Tibial nerve (tissue), 4 donors: Measurements from ENCODE around the gene LSM11. TPM values are rescaled to one million over a fixed set of nuclear protein-coding genes. Genes with fewer than 3 reads are reported as not detected.

ENCODE experiments used
- DNase-seq, 2 donors: peaks; one replicate each; pipeline ENCODE4 v3.0.0-alpha.2; 2019; ENCODE audit warnings: low spot score in 2 of 2
- H3K27ac ChIP-seq, 4 donors: fragments of 200-600 bp; sonication (generic) in 3 of 4; one replicate each; pipeline ENCODE4 v1.5.1; 2017 to 2019; ENCODE audit warnings: mild to moderate bottlenecking in 1 of 4
- H3K27me3 ChIP-seq, 2 donors: fragments of 200-600 bp; sonication (generic) in 1 of 2; one replicate each; pipeline versions ENCODE4 v1.5.1 to v1.6.0; 2017 to 2019
- H3K36me3 ChIP-seq, 3 donors: fragments of 200-600 bp; sonication (generic); one replicate each; pipeline ENCODE4 v1.5.1; 2018 to 2019
- H3K4me1 ChIP-seq, 4 donors: fragments of 200-600 bp; sonication (generic) in 3 of 4; one replicate each; pipeline ENCODE4 v1.5.1; 2017 to 2019
- H3K4me3 ChIP-seq, 4 donors: fragments of 200-600 bp; sonication (generic) in 3 of 4; one replicate each; pipeline ENCODE4 v1.5.1; 2017 to 2019; ENCODE audit warnings: mild to moderate bottlenecking in 1 of 4, moderate library complexity in 1 of 4
- H3K9me3 ChIP-seq, 4 donors: fragments of 200-600 bp; sonication (generic) in 3 of 4; one replicate each; pipeline ENCODE4 v1.5.1; 2017 to 2019
- CTCF ChIP-seq, 5 experiments: fragments of 200-600 bp in 3 of 5; fragments of 450-650 bp in 2 of 5; sonication (generic) in 3 of 5; IDR thresholded peaks; one replicate each; pipeline ENCODE4 v1.5.1; 2016 to 2019; ENCODE audit warnings: antibody characterized with exemption in 5 of 5, mild to moderate bottlenecking in 3 of 5, moderate library complexity in 2 of 5
- EP300 ChIP-seq, 2 donors: sonication (generic); formaldehyde crosslinking; IDR thresholded peaks; one replicate each; pipeline ENCODE4 v1.6.1; 2017; ENCODE audit warnings: antibody characterized with exemption in 2 of 2, mild to moderate bottlenecking in 1 of 2
- POLR2A ChIP-seq, 2 donors: fragments of 450-650 bp; IDR thresholded peaks; one replicate each; pipeline ENCODE4 v1.6.1; 2017; ENCODE audit warnings: antibody characterized with exemption in 2 of 2, mild to moderate bottlenecking in 2 of 2, moderate library complexity in 2 of 2
- WGBS, 2 donors: methylation state at CpG; one replicate each; pipeline ENCODE4 v1.1.5; 2018; 5-methylcytosine and 5-hydroxymethylcytosine counted together
- total RNA-seq, 4 donors: library from RNA; depleted of rRNA; stranded (reverse); fragments of >200 nt; gene quantifications; one replicate each; pipeline ENCODE4 v1.1.0, GENCODE V29; 2016

The LSM11 gene
- total RNA-seq, 4 donors from 2014 or later = 2.1 to 4.2 (median 3.6) TPM

DNA sequence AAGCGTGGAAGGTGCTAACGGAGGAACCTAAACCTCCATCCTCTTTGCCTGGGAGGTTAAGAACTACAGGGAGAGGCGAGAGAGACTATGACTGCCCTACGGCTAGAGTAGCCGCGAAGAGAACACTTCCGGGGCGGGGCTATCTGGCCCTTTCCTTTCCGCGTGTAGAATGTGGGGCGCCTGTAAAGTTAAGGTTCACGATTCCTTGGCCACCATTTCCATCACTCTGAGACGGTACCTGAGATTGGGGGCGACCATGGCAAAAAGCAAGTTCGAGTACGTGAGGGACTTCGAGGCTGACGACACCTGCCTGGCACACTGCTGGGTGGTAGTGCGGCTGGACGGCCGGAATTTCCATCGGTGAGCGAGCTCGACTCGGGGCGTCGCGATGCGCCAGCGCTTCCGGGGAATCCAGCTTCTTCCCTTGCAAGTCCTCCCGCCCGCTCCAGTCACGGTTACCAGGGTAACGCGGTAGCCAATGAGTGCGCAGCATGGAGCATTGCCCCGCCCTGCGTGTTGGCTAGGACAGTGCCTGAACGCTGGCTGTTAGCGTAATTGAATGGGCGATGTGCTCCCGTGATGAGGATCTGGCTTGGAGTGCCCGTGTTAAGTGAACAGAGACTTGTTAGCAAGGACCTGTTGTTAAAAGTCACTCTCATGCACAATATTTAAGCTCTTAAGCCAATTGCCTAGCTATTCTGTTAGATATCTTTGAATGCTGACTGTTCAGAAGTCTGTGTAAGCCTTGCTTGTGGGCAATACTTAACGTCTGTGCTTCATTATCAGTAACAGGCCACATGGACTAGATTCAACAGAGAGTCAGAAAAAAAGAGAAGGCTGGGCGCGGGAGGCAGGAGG, 12.0 kb upstream of the LSM11 start, which contains the start of gene THG1L:
Gene THG1L (plus strand): TSS at position 149 of the 858 bp plus-strand sequence. CDS start 21 bp downstream, at position 170.
- H3K4me1 ChIP-seq = peaks cover 0 to 13% (median 1%) of the 10 kb centered on the region in 4 donors
- WGBS, 2 donors = 1 to 2% methylated on average over 40 to 47 of the region's 47 CpGs
- TF ChIP-seq CTCF (IDR thresholded peaks at IDR 0.05) (peak in 1 of 5 experiments; percentile 48), POLR2A (IDR thresholded peaks at IDR 0.05) (peak; percentile 61 to 63), EP300 (IDR thresholded peaks at IDR 0.05) (peak in 1 of 2 donors; percentile 90)
- H3K27ac ChIP-seq = peak within 1 kb of the TSS; percentile 79 to 95 (median 94)
- no peaks in the 10 kb centered on the region for H3K9me3 ChIP-seq
- no peaks in the 10 kb centered on the region for H3K27me3 ChIP-seq
- peaks cover 0 to 35% (median 0%) of the 10 kb centered on the region in 3 donors for H3K36me3 ChIP-seq
- peak within 1 kb of the TSS; percentile 49 to 75 (median 66) for H3K4me3 ChIP-seq
- DNase-seq = peak; percentile 98 to 100

- DNase-seq = no peak
- Histone ChIP-seq H3K9me3 (no peaks in the 10 kb centered on the region), H3K4me1 (peaks cover 0 to 13% (median 1%) of the 10 kb centered on the region in 4 donors), H3K27me3 (no peaks in the 10 kb centered on the region), H3K4me3 (peak overlapping the region in 3 of 4 donors; percentile 63 to 75 (median 70)), H3K27ac (peak overlapping the region in 2 of 4 donors; percentile 95), H3K36me3 (peaks cover 0 to 41% (median 0%) of the 10 kb centered on the region in 3 donors)
- WGBS, 2 donors = 87 to 90% methylated on average over 5 of the region's 5 CpGs
- TF ChIP-seq CTCF (IDR thresholded peaks at IDR 0.05) (no peak), EP300 (IDR thresholded peaks at IDR 0.05) (no peak), POLR2A (IDR thresholded peaks at IDR 0.05) (no peak)
Observed at GRCh38 chr5:157732130-157732514, 11.4 kb upstream of the LSM11 start.

GRCh38 chr5:157732596-157733262, 10.8 kb upstream of the LSM11 start:
- Histone ChIP-seq H3K27me3 (no peaks in the 10 kb centered on the region), H3K9me3 (no peaks in the 10 kb centered on the region), H3K4me3 (no peak overlapping the region), H3K4me1 (peaks cover 0 to 13% (median 1%) of the 10 kb centered on the region in 4 donors), H3K36me3 (peaks cover 0 to 47% (median 0%) of the 10 kb centered on the region in 3 donors), H3K27ac (no peak overlapping the region)
- WGBS, 2 donors = 90 to 93% methylated on average over 8 of the region's 8 CpGs
- TF ChIP-seq POLR2A (IDR thresholded peaks at IDR 0.05) (no peak), CTCF (IDR thresholded peaks at IDR 0.05) (no peak), EP300 (IDR thresholded peaks at IDR 0.05) (no peak)
- no peak for DNase-seq

- H3K36me3 ChIP-seq = peaks cover 0 to 62% (median 0%) of the 10 kb centered on the region in 3 donors
- DNase-seq = no peak
Observed at GRCh38 chr5:157734436-157734835, 9.1 kb upstream of the LSM11 start.

More at GRCh38 chr5:157734436-157734835, 9.1 kb upstream of the LSM11 start:
- TF ChIP-seq POLR2A (IDR thresholded peaks at IDR 0.05) (no peak), CTCF (IDR thresholded peaks at IDR 0.05) (no peak), EP300 (IDR thresholded peaks at IDR 0.05) (no peak)
- no peak overlapping the region for H3K27ac ChIP-seq
- H3K4me3 ChIP-seq = no peak overlapping the region
- peaks cover 0 to 13% (median 1%) of the 10 kb centered on the region in 4 donors for H3K4me1 ChIP-seq
- no peaks in the 10 kb centered on the region for H3K27me3 ChIP-seq
- WGBS, 2 donors = 77 to 80% methylated on average over 7 of the region's 7 CpGs
- H3K9me3 ChIP-seq = no peaks in the 10 kb centered on the region
